Central memory CD8-positive, alpha-beta T cell (primary cell): ENCODE results near the gene ELL2.

ENCODE experiments used
- ATAC-seq: fragments of 150-1000 bp; cut with Tn5 transposase; replicated peaks from 2 replicates; pipeline ENCODE4 v1.10.0; 2022; ENCODE audit warnings: mild to moderate bottlenecking, moderate FRiP score, moderate number of reproducible peaks; ENCODE audit not compliant: poor library complexity, severe bottlenecking; ENCODE audit errors: extremely low read depth
- DNase-seq, 2 donors: peaks; one replicate each; pipeline ENCODE4 v3.0.0; 2021; ENCODE audit warnings: low spot score in 2 of 2
- H3K27ac Mint-ChIP-seq: one replicate; pipeline ENCODE4 v1.8.0; 2022; ENCODE audit warnings: low read depth, mild to moderate bottlenecking, moderate library complexity, mixed read lengths
- H3K27me3 Mint-ChIP-seq: one replicate; pipeline ENCODE4 v1.8.0; 2022; ENCODE audit warnings: mixed read lengths
- H3K36me3 Mint-ChIP-seq: one replicate; pipeline ENCODE4 v1.8.0; 2022; ENCODE audit warnings: mild to moderate bottlenecking, moderate library complexity, mixed read lengths; ENCODE audit not compliant: insufficient read depth
- H3K4me1 Mint-ChIP-seq: one replicate; pipeline ENCODE4 v1.8.0; 2022; ENCODE audit warnings: mixed read lengths
- H3K4me3 Mint-ChIP-seq: one replicate; pipeline ENCODE4 v1.8.0; 2022; ENCODE audit warnings: mild to moderate bottlenecking, moderate library complexity, mixed read lengths
- H3K9me3 Mint-ChIP-seq: one replicate; pipeline ENCODE4 v1.8.0; 2022; ENCODE audit warnings: mixed read lengths

The ELL2 gene

DNA sequence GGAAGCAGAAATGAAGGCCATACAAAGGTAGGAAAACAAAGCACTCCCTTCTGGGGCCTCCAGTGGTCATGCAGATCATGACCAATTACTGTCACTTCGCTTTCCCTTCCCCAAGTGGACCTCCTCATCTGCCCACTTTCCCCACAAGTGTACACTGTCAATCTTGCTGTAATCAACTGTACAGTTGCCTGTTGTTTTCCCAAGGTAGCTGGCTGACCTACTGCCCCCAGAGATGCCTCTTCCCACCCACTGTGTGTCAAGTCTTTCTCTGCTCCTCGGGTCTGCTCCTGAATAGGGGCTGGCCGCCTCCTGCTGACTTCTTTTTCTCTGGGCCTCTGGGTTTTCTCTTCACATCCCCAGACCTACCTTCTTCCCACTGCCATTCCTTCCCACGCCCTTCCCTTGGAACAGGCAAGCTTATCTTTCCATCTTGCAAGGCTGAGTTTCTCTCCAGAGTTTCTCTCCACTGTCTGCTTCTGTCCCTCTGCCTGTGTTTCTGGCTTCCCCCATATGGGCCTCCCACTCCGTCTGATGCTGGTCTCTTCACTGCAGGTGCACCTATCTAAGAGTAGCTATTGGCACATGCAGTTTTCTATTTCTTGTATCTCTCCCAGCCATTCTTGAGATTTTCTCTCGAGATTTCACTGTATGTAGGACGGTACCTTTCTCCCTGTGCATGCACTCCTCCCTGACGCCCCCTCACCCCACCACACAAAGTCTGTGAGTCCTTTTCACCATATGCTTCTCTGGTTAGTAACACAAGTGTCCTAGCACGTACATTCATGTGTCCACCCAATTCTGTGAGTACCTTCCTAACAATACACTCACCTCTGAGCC lies 2.4 kb downstream of the ELL2 start:
- peaks cover 22% of the 10 kb centered on the region for H3K36me3 Mint-ChIP-seq
- H3K27me3 Mint-ChIP-seq, result no peaks in the 10 kb centered on the region
- peaks cover 36% of the 10 kb centered on the region for H3K4me1 Mint-ChIP-seq
- DNase-seq (no peak), ATAC-seq (no peak)
- H3K4me3 Mint-ChIP-seq, result peak overlapping the region; percentile 97
- no peak overlapping the region for H3K27ac Mint-ChIP-seq
- H3K9me3 Mint-ChIP-seq, result no peaks in the 10 kb centered on the region

DNA sequence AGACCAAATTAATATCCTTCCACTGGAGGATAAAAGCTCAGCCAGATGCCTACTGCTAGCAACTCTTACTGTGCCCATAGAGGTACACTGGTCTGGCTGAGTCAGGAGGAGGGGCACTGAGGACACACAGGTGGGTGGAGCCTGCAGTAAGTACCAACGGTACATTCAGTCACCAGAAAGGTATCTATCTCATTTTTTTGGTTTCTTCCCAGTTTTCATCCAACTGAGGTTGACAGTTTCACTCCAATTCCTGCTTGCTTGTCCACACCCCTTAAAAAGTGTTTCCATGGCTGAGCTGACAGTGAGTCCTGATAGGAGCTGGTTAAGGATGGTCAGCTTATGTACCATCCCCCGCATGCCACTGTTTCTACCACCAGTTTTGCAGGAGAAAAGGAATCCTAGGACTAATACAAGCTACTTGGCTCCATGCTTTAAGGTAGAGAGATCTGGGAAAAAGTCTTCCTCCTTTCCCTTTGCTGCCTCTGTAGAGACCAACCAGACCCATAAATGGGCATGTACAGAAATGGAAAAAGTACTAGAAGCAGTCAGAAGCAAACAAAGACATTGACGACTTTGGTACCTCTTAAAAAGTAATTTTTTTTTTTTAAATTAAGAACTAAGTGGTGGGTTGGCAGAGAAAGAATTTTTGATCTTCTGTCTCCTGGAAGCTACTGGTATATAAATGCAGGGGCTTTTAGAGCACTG lies 3.2 kb downstream of the ELL2 start:
- no peak overlapping the region for H3K27ac Mint-ChIP-seq
- ATAC-seq, result no peak
- peaks cover 22% of the 10 kb centered on the region for H3K36me3 Mint-ChIP-seq
- no peaks in the 10 kb centered on the region for H3K27me3 Mint-ChIP-seq
- DNase-seq, result no peak
- peaks cover 36% of the 10 kb centered on the region for H3K4me1 Mint-ChIP-seq
- H3K4me3 Mint-ChIP-seq, result no peak overlapping the region
- H3K9me3 Mint-ChIP-seq, result no peaks in the 10 kb centered on the region

DNA sequence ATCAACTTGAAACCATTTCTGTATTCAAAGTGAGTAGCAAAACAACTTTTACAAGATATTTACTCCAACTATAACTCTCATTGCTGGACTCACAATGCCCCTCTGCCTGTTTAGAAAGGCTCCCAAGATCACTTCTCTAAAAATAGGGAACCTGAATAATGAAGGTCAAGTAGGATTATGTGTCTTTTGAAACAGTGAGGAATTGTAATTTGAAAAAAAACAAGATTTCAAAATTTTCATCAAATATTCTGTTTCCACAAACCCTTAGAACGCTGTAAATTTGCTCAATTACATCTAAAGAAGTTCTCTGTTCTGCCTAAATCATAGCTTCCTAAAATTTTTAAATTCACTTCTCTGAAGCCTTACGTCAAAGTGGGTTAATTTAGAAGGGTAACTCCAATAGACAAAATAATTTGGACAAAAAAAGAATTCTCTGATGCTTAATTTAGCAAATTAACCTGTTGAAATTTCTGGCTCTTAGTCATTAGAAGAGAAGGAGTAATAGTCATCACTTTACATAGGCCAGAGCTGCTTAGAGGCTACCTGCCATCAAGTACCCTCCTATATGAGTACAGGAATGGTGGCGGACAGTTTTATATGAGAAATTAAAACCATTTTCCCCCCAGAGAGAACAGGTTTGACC lies 4.0 kb downstream of the ELL2 start:
- Mint-ChIP-seq H3K36me3 (peaks cover 22% of the 10 kb centered on the region), H3K27ac (no peak overlapping the region), H3K27me3 (no peaks in the 10 kb centered on the region), H3K9me3 (no peaks in the 10 kb centered on the region), H3K4me3 (no peak overlapping the region), H3K4me1 (peaks cover 35% of the 10 kb centered on the region)
- no peak for DNase-seq
- no peak for ATAC-seq

DNA sequence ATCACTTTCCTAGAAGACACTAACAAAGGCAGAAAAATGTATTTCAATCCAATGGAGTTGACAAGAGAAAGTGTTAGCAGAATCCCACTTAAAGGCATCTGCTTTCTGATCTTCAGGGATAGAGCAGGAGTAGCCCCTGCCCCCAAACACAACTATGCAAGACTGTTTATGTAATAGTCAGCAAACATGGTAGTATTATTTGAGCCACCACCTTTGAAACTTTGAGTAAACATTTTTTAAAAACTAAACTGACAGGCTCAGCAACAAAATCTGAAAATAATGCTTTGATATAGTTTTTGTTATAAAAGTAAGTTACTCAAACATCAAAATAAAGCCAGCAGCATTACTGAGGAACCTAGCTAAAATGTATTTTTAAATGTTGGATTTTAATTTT lies 4.8 kb downstream of the ELL2 start:
- no peak for ATAC-seq
- Mint-ChIP-seq H3K27ac (no peak overlapping the region), H3K36me3 (peaks cover 16% of the 10 kb centered on the region), H3K4me1 (peaks cover 27% of the 10 kb centered on the region), H3K9me3 (no peaks in the 10 kb centered on the region), H3K4me3 (no peak overlapping the region), H3K27me3 (no peaks in the 10 kb centered on the region)
- no peak for DNase-seq

DNA sequence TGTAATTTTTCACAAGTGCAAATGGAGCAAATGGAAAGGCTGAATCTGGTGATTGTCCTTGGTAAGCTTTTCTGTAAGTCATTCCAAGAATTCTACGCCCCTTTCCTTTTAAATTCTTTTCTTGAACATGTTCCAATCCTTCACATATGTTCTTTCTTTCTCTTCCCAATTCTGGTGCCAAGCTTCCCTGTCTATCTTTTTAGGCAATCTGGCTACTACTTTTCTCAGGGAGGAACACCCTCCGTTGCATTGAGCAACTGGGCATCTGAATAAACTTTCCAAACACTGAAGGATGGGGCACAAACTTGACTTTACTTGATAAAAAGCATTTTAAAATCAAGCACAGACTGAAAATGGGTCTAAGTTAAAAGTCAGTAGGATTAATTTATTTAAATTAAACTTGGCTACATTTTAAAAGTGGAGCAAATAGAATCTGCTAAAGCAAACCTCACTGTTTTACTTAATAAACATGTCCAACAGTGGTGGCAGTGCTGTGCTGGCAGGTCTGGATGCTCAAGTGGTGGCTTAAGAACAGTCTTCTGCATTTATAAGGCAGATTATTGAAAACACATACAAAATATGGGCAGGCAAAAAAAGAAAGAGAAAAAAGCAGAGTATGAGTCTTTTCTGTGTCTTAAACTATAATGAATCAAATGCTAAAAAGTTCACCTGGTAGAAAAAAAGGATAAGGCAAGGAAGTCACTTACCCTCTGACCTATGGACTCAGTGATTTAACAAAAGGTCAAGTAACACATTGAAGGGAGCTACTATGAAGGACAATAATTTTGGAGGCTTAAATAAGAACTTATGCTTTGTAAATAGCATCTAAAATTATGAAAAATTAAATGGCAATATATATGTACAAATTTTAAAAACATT lies 5.4 kb downstream of the ELL2 start:
- DNase-seq (no peak), ATAC-seq (no peak)
- Mint-ChIP-seq H3K27me3 (no peaks in the 10 kb centered on the region), H3K4me1 (peaks cover 28% of the 10 kb centered on the region), H3K36me3 (peaks cover 11% of the 10 kb centered on the region), H3K27ac (no peak overlapping the region), H3K9me3 (no peaks in the 10 kb centered on the region), H3K4me3 (no peak overlapping the region)

DNA sequence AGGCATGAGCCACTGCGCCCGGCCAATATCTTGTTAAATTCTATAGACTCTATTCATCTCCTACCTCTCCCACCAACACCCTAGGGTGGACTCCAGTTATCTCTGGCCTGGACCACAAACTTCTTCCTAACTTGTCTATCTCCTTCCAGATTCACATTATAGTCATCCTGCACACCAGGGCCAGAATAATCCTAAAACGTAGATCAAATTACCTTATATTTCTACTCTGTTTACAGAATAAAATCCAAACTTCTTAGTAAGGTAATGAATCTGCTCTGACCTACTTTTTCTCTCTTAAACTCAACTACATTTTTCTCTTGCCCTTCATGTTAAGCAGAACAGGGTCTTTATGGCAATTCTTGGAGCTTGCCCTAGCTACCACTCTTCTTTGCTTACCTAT lies 6.9 kb downstream of the ELL2 start:
- Mint-ChIP-seq H3K4me1 (peaks cover 13% of the 10 kb centered on the region), H3K4me3 (no peak overlapping the region), H3K27me3 (no peaks in the 10 kb centered on the region), H3K27ac (no peak overlapping the region), H3K9me3 (no peaks in the 10 kb centered on the region), H3K36me3 (peaks cover 4% of the 10 kb centered on the region)
- ATAC-seq (no peak), DNase-seq (no peak)

DNA sequence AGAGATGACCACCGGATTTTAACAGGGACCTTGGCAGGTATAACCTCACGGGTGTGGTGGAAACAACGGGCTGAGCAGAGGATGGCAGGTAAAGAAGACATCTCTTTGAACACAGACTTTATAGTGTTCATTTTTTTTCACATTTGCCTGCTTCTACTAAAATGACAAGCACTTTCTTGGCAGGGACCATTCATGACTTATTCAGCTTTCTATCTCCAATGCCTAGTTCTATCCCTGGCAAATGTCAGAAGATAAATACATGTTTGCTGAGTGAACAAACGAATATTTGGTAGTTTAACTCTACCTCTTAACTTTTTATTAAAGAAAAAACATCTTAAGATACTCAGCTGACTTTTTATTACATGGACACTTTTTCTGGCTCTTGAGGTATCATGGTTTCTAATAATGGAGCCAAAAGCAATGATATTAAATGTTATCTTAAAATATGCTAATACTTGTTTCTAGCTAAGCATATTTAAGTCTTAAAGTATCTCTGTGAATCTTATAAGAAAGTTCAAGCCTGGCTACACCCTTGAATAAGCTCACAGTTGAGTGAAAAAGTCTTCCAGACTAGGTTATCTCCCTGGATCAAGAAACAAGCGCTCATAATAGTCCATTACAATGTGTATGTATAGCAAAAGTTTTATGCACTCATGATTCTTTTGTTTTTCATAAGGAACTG lies 8.5 kb downstream of the ELL2 start:
- H3K27me3 Mint-ChIP-seq, result no peaks in the 10 kb centered on the region
- no peak overlapping the region for H3K27ac Mint-ChIP-seq
- H3K4me1 Mint-ChIP-seq, result peaks cover 4% of the 10 kb centered on the region
- DNase-seq, result no peak
- no peaks in the 10 kb centered on the region for H3K9me3 Mint-ChIP-seq
- no peak for ATAC-seq
- no peaks in the 10 kb centered on the region for H3K36me3 Mint-ChIP-seq
- no peak overlapping the region for H3K4me3 Mint-ChIP-seq

DNA sequence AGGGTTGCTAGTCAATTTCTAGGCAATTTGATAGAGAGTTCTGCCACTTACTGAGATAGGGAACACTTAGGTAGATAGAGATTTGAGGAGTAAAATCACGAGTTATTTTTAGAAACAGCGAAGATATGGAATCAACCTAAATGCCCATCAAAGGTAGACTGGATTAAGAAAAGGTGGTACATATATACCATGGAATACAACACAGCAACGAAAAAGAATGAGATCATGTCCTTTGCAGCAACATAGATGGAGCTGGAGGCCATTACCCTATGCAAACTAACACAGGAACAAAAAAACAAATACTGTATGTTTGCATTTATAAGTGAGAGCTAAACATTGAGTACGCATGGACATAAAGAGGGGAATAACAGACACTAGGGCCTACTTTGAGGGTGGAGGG lies 9.7 kb downstream of the ELL2 start:
- no peaks in the 10 kb centered on the region for H3K9me3 Mint-ChIP-seq
- ATAC-seq, result no peak

DNA sequence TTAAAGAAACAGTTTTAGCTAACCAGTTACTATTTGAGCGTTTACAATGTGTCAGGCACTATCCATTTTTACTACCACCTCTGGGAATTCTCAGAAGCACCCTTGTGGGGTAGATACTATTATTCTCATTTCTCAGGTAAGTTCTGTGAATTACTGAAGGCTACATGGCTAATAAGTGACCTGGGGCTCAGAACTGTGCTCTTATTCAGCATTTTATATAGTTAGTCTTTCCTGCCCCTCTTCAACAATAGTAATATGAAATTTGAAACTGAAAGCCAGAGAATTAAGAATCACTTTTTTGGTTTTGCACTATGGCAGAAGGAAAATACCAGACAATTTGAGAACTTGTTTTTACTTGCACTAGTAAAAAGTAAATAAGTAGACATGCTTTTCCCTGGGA lies 11.8 kb downstream of the ELL2 start:
- no peak overlapping the region for H3K27ac Mint-ChIP-seq
- no peaks in the 10 kb centered on the region for H3K27me3 Mint-ChIP-seq
- ATAC-seq, result no peak
- DNase-seq, result no peak
- H3K4me1 Mint-ChIP-seq, result peaks cover 22% of the 10 kb centered on the region
- H3K4me3 Mint-ChIP-seq, result no peak overlapping the region
- H3K9me3 Mint-ChIP-seq, result no peaks in the 10 kb centered on the region
- H3K36me3 Mint-ChIP-seq, result peaks cover 2% of the 10 kb centered on the region

More for the DNA sequence above, 9.7 kb downstream of the ELL2 start:
- Mint-ChIP-seq H3K36me3 (no peaks in the 10 kb centered on the region), H3K27ac (no peak overlapping the region), H3K4me3 (no peak overlapping the region), H3K27me3 (no peaks in the 10 kb centered on the region), H3K4me1 (peaks cover 4% of the 10 kb centered on the region)
- DNase-seq, result no peak

DNA sequence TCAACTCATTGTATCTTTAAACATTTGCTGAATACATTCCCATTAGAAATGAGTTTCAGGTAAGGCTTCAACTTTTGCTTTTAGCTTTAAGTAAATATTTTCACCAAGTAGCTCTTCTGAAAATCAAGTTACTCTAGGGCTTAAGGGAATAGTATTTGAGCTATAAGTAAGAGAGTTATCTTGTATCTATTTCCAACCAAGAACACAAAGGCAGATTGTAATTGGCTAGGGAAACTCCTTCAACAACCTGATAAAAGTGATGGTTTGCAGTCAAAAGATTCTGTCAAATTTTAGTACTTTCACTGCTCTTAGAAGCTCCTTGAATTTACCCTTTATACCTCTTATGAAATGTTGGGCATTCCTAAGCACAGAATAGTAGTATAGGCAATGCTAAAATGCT lies 13.0 kb downstream of the ELL2 start:
- Mint-ChIP-seq H3K4me3 (no peak overlapping the region), H3K27ac (no peak overlapping the region), H3K4me1 (peaks cover 25% of the 10 kb centered on the region), H3K27me3 (no peaks in the 10 kb centered on the region), H3K9me3 (no peaks in the 10 kb centered on the region), H3K36me3 (peaks cover 2% of the 10 kb centered on the region)
- DNase-seq (no peak), ATAC-seq (no peak)

DNA sequence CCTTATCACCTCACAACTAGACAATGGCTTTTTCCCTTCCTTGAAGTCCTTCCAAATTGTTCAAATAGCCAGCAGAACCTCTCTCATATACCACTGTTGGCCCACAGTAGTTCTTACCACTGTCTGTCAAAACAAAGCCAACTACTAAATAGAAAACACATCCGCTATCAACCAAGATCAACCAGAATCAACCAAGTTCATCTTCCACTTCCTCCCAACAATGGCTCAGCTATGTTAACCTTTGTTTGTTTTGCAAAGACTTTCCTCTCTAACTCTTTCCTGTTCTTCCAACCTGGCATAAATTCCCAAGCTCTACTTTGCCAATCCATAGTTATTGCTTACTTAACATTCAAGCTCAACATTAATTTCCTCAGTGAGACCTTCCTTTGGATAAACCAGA lies 15.2 kb downstream of the ELL2 start:
- Mint-ChIP-seq H3K4me1 (peaks cover 20% of the 10 kb centered on the region), H3K27me3 (no peaks in the 10 kb centered on the region), H3K4me3 (no peak overlapping the region), H3K9me3 (no peaks in the 10 kb centered on the region), H3K27ac (no peak overlapping the region), H3K36me3 (peaks cover 2% of the 10 kb centered on the region)
- ATAC-seq (no peak), DNase-seq (no peak)

DNA sequence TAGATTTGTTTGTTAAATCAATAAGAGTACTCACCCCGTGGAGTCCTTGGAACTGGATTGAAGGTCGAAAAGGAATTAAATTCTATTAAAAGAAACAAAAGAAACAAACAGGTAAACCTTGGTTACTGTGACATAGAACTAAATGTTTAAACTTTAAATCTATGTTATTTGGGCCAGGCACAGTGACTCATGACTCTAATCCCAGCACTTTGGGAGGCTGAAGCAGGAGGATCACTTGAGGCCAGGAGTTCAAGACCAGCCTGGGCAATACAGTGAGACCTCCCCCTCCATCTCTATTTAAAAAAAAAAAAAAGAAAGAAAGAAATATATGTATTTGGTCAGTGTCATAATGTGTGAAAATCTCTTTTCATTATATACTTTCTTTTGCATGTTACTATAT lies 18.7 kb downstream of the ELL2 start:
- ATAC-seq (no peak), DNase-seq (no peak)
- Mint-ChIP-seq H3K27me3 (no peaks in the 10 kb centered on the region), H3K36me3 (peaks cover 2% of the 10 kb centered on the region), H3K4me1 (peaks cover 20% of the 10 kb centered on the region), H3K27ac (no peak overlapping the region), H3K4me3 (no peak overlapping the region), H3K9me3 (no peaks in the 10 kb centered on the region)
